SHP77 (cell line): ENCODE results near the gene FUT1.

Source experiments
- DNase-seq, 2 experiments: peaks; one replicate each; lab custom pipeline; 2025; lab: John Stamatoyannopoulos, UW

The FUT1 gene

GRCh38 chr19:48741129-48741999, 11.1 kb downstream of the FUT1 start:
- peak; percentile 40 to 50 for DNase-seq

- no peak for DNase-seq
Observed at GRCh38 chr19:48740164-48740972, 12.1 kb downstream of the FUT1 start, which contains the start of gene RASIP1. Gene RASIP1, minus strand, starts transcription at chr19:48740610. Its CDS starts 328 bp downstream, at chr19:48740282.

GRCh38 chr19:48739404-48740163, 12.9 kb downstream of the FUT1 start:
- peak in 1 of 2 experiments; percentile 50 for DNase-seq

- DNase-seq: peak; percentile 85 to 90
Observed at GRCh38 chr19:48738557-48739403, 13.7 kb downstream of the FUT1 start.

GRCh38 chr19:48737360-48737998, 15.0 kb downstream of the FUT1 start:
- DNase-seq: no peak

- no peak for DNase-seq
Observed at GRCh38 chr19:48735031-48735615, 17.3 kb downstream of the FUT1 start.

- no peak for DNase-seq
Observed at GRCh38 chr19:48734625-48735024, 17.8 kb downstream of the FUT1 start.

GRCh38 chr19:48731452-48731851, 21.0 kb downstream of the FUT1 start:
- no peak for DNase-seq

- no peak for DNase-seq
Observed at GRCh38 chr19:48728911-48729664, 23.4 kb downstream of the FUT1 start.

GRCh38 chr19:48726556-48726955, 25.9 kb downstream of the FUT1 start:
- no peak for DNase-seq

GRCh38 chr19:48724796-48725753, 27.4 kb downstream of the FUT1 start:
- DNase-seq: peak in 1 of 2 experiments; percentile 46

- no peak for DNase-seq
Observed at GRCh38 chr19:48722196-48722708, 30.2 kb downstream of the FUT1 start.

GRCh38 chr19:48720613-48721296, 31.7 kb downstream of the FUT1 start:
- peak; percentile 97 to 99 for DNase-seq

- DNase-seq: no peak
Observed at GRCh38 chr19:48720251-48720612, 32.2 kb downstream of the FUT1 start.

- DNase-seq: peak in 1 of 2 experiments; percentile 41
Observed at GRCh38 chr19:48719263-48720171, 32.9 kb downstream of the FUT1 start, which contains the start of gene MAMSTR. Gene MAMSTR, minus strand, starts transcription at chr19:48719725. Its CDS starts 694 bp downstream, at chr19:48719031.

- DNase-seq: no peak
Observed at GRCh38 chr19:48718711-48719231, 33.7 kb downstream of the FUT1 start.
